GM19025 (cell line): ENCODE measurements around the gene EYA3.
A peak's percentile ranks its signal among the peaks of the same experiment; 100 is the strongest.

Experiments
- ATAC-seq: cut with Tn5 transposase; IDR thresholded peaks from one replicate; pipeline ENCODE4 v1.9.1; 2021; ENCODE audit warnings: mild to moderate bottlenecking, low read depth, moderate library complexity; ENCODE audit not compliant: unreplicated experiment

EYA3 gene

GRCh38 chr1:27974417-27974781 is 114.0 kb downstream of the EYA3 start:
- no peak for ATAC-seq

GRCh38 chr1:27973771-27974416 is 114.5 kb downstream of the EYA3 start:
- no peak for ATAC-seq

- ATAC-seq: no peak
These were observed 116.3 kb downstream of the EYA3 start for GRCh38 chr1:27972141-27972540.

GRCh38 chr1:27971674-27972073 is 116.7 kb downstream of the EYA3 start:
- no peak for ATAC-seq

GRCh38 chr1:27970401-27970800 is 118.0 kb downstream of the EYA3 start:
- ATAC-seq: no peak

GRCh38 chr1:27968692-27969091 is 119.7 kb downstream of the EYA3 start:
- ATAC-seq: no peak

- ATAC-seq: no peak
These were observed 120.4 kb downstream of the EYA3 start for GRCh38 chr1:27967884-27968466.

GRCh38 chr1:27967106-27967883 is 121.1 kb downstream of the EYA3 start:
- ATAC-seq: no peak

DNA sequence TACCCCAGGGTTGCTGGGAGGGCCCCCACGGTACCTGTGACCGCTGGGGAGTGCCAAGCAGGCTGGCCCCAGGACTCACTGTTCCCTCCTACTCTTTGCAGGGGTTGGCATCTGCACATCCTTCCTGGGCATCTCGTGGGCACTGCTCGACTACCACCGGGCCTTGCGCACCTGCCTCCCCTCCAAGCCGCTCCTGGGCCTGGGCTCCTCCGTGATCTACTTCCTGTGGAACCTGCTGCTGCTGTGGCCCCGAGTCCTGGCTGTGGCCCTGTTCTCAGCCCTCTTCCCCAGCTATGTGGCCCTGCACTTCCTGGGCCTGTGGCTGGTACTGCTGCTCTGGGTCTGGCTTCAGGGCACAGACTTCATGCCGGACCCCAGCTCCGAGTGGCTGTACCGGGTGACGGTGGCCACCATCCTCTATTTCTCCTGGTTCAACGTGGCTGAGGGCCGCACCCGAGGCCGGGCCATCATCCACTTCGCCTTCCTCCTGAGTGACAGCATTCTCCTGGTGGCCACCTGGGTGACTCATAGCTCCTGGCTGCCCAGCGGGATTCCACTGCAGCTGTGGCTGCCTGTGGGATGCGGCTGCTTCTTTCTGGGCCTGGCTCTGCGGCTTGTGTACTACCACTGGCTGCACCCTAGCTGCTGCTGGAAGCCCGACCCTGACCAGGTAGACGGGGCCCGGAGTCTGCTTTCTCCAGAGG is 121.9 kb downstream of the EYA3 start:
- no peak for ATAC-seq

DNA sequence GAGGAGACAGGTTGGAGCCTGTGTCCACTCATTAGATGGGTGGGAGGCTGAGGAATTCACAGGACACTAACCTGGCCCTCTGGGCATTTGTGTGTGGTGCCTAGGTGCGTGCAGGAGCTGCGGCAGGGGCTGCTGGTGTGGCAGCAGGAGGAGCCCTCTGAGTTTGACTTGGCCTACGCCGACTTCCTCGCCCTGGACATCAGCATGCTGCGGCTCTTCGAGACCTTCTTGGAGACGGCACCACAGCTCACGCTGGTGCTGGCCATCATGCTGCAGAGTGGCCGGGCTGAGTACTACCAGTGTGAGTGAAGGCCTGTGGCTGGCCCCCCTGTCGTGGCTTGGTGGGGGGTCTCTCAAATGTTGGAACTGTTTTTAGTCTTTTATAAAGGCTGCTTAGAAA is 125.0 kb downstream of the EYA3 start:
- ATAC-seq: no peak

GRCh38 chr1:27961646-27962221 is 126.7 kb downstream of the EYA3 start:
- ATAC-seq: no peak

- ATAC-seq: no peak
These were observed 127.4 kb downstream of the EYA3 start for GRCh38 chr1:27960762-27961645.

DNA sequence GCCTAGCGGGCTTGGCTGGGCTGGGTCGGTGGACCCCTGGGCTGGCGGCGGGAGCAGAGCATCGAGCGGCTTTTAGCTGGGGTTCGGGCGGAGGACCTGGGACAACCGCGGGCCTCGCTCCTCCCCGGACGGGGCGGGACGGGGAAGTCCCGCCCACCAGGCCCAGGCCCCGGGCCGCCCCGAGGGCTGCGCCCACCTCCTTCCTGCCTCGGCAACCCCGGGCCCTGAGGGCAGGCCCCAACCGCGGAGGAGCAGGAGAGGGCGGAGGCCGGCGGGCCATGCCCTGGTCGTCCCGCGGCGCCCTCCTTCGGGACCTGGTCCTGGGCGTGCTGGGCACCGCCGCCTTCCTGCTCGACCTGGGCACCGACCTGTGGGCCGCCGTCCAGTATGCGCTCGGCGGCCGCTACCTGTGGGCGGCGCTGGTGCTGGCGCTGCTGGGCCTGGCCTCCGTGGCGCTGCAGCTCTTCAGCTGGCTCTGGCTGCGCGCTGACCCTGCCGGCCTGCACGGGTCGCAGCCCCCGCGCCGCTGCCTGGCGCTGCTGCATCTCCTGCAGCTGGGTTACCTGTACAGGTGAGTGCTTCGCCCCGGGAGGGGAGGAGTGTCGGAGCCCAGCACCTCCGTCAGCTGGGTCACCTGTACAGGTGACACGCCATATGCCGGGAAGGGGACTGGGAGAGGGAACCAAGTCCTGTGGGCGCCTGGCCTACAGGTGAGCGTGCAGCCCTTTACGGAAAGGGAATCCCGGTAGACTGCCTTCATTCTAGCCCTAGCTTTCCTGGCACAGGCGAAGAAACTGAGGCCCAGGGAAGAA is 128.4 kb downstream of the EYA3 start, which contains the start of gene XKR8:
Gene XKR8, plus strand, starts transcription at position 182 of the 812 bp plus-strand sequence. Its CDS starts 97 bp downstream, at position 279.
- peak; percentile 85 for ATAC-seq

GRCh38 chr1:27958513-27958912 is 129.9 kb downstream of the EYA3 start:
- ATAC-seq: no peak

DNA sequence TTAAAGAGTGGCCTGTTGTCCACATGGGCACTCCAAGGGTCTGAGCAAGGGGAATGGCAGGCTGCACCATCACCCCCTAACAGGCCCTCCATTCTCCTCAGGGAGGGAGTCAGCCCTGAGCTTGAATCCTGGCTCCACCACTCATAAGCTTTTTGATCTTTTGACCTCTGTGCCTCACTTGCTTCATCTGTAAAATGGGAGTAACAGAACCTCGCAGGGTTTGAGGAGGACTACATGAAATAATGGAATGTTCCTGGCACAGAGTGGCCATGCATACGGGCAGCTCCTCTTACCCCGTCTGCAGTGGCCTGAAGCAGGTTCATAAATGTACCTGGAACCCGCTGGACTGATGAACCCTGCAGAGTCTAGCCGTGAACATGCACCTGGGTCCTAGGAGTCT is 130.8 kb downstream of the EYA3 start:
- ATAC-seq: no peak

DNA sequence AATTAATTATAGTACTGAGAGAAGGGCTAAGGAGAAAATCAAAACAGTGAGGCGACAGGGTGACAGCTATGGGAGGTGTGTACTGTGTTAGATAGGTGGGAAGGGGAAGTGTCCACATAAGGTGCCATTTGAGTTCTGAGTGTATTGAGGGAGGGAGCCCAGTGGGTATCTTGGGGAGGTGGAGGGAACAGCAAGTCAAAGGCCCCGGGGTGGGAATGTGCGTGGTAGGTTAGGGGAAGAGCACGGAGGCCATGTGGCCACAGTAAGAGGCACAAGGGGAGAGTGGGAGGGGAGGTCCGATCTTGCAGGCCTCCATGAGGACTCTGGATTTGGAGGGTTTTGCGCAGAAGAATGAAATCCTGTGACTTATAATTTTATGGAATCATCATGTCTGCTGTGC is 131.6 kb downstream of the EYA3 start:
- ATAC-seq: no peak

DNA sequence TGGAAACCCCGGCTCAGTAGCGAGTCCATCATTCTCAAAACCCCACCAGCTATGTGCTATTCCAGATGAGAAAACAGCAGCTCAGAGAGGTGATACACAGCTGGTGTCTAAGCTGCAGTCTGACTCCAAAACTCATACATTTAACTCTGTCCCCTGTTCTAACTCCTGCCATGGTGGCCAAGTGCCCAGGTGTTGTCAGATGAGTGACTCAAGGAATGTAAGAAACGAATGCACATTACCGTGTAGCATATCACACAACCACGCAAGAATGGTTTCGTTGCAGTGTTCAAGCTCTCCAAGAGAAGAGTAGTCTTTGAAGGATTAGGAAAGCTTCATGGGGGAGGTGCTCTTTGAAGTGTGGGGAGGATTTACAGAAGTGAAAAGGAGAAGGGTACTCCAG is 133.3 kb downstream of the EYA3 start:
- ATAC-seq: no peak

GRCh38 chr1:27954186-27954585 is 134.2 kb downstream of the EYA3 start:
- no peak for ATAC-seq

DNA sequence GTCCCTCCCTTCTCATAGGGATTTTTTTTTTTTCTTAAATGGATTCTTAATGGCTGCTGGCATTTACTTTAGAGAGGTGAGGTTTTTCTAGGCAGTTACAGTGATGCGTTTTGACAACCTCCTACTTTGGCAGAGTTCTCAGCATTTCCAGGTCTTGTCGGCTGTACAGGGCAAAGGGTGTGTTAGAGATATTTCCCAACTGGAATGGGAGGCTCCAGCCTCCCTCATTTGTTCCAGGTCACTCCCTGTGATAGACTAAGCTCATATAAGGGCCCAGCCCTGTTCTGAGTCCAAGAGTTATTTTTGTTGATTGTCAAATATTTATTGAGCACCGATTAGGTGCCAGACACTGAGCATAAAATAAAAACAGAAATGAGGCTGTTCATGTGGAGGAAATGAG is 136.3 kb downstream of the EYA3 start:
- ATAC-seq: no peak
